ENCODE data around the gene MAEA. TPM values are rescaled to one million over a fixed set of nuclear protein-coding genes. Genes with fewer than 3 reads are reported as not detected.

Gene MAEA
- polyA plus RNA-seq, 3 donors, result 34.3 to 83.5 (median 37.7) TPM

GRCh38 chr4:1310796-1311631 is 21.3 kb downstream of the MAEA start:
- 96% methylated on average over 42 of the region's 49 CpGs for WGBS (ENCODE audit: insufficient coverage)
- peaks cover 0 to 10% (median 0%) of the 10 kb centered on the region in 7 donors for H3K9me3 Mint-ChIP-seq
- TF ChIP-seq, protein P1, sequence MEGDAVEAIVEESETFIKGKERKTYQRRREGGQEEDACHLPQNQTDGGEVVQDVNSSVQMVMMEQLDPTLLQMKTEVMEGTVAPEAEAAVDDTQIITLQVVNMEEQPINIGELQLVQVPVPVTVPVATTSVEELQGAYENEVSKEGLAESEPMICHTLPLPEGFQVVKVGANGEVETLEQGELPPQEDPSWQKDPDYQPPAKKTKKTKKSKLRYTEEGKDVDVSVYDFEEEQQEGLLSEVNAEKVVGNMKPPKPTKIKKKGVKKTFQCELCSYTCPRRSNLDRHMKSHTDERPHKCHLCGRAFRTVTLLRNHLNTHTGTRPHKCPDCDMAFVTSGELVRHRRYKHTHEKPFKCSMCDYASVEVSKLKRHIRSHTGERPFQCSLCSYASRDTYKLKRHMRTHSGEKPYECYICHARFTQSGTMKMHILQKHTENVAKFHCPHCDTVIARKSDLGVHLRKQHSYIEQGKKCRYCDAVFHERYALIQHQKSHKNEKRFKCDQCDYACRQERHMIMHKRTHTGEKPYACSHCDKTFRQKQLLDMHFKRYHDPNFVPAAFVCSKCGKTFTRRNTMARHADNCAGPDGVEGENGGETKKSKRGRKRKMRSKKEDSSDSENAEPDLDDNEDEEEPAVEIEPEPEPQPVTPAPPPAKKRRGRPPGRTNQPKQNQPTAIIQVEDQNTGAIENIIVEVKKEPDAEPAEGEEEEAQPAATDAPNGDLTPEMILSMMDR (IDR thresholded peaks at IDR 0.05), result no peak
- intact Hi-C loops (cut with micrococcal nuclease), result no loop called here
- no peaks in the 10 kb centered on the region for H3K27me3 Mint-ChIP-seq (ENCODE audit: low read depth in 3 of 3)
- Histone ChIP-seq H3K9ac (ENCODE audit: insufficient read depth, low read length, poor library complexity, severe bottlenecking) (no peak overlapping the region), H3K27ac (ENCODE audit: low read depth in 1 of 2, low read length in 2 of 2) (peak overlapping the region in 1 of 2 donors; percentile 26), H3K4me3 (replicated peaks in 1 of 3; ENCODE audit: low read depth in 2 of 3, low read length in 3 of 3) (no peak overlapping the region), H3K79me2 (ENCODE audit: insufficient read depth, low read length) (peaks cover 73% of the 10 kb centered on the region), H3K27me3 (ENCODE audit: control insufficient read depth in 2 of 2, insufficient read depth in 2 of 2, low read length in 2 of 2) (no peaks in the 10 kb centered on the region), H3K4me1 (ENCODE audit: control insufficient read depth in 1 of 2, insufficient read depth in 2 of 2, low read length in 2 of 2) (peaks cover 12 to 19% of the 10 kb centered on the region in 2 donors), H2AFZ (ENCODE audit: insufficient read depth, low read depth, low read length, poor library complexity, severe bottlenecking) (no peak overlapping the region), H3K9me3 (replicated peaks in 1 of 2; ENCODE audit: control insufficient read depth in 1 of 2, insufficient read depth in 1 of 2, low read length in 2 of 2) (no peaks in the 10 kb centered on the region), H3K36me3 (replicated peaks in 1 of 2; ENCODE audit: control insufficient read depth in 1 of 2, insufficient read depth in 2 of 2, low read length in 2 of 2) (peaks cover 34 to 57% of the 10 kb centered on the region in 2 donors), H4K20me1 (ENCODE audit: insufficient read depth, low read length) (peaks cover 90% of the 10 kb centered on the region), H3K4me2 (replicated peaks; ENCODE audit: extremely low read depth, low read length, poor library complexity, severe bottlenecking) (no peak overlapping the region)
- H3K27ac Mint-ChIP-seq, result peak overlapping the region in 2 of 7 donors; percentile 35 to 51
- peaks cover 31% of the 10 kb centered on the region for H3K4me1 Mint-ChIP-seq
- H3K36me3 Mint-ChIP-seq, result peaks cover 49 to 66% of the 10 kb centered on the region in 2 donors
- DNase-seq, result no peak
- H3K4me3 Mint-ChIP-seq, result no peak overlapping the region

DNA sequence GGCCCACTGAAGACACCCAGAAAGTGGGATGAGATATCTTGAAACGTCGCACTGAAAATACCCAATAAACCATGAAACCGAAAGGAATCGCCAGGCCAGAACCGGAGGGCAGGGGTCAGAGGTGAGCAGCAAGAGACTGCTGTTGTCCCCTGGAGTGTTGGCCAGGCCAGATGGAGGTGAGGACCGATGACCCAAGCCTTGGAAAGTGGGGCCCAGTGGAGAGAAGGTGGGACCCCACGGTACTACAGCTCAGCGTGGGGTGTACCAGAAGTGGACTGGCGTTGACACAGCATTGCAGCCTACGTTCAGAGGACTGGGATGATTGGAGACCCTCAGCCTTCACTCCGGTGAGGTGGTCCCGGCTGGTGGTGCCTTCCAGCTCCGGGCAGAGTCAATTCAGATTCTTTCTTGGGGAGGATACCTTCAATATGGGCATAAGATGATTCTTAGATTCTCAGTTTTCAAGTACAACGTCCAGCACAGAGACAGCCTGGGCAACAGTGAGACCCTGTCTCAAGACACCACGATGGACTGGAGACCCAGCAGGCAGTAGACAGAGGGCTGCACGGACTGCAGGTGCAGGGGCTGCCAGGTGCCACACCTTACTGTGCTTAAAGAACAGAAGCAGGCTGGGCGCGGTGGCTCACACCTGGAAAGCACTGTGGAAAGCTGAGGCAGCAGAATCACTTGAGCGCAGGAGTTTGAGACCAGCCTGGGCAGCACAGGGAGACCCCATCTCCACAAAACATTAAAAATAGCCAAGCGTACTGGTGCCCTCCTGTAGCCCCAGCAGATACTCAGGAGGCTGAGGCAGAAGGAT is 23.3 kb downstream of the MAEA start:
- peaks cover 87% of the 10 kb centered on the region for H4K20me1 ChIP-seq (ENCODE audit: insufficient read depth, low read length)
- peaks cover 0 to 10% (median 0%) of the 10 kb centered on the region in 7 donors for H3K9me3 Mint-ChIP-seq

More for the DNA sequence above, 23.3 kb downstream of the MAEA start:
- H3K4me1 Mint-ChIP-seq, result peaks cover 22% of the 10 kb centered on the region
- Histone ChIP-seq H3K79me2 (ENCODE audit: insufficient read depth, low read length) (peaks cover 52% of the 10 kb centered on the region), H2AFZ (ENCODE audit: insufficient read depth, low read depth, low read length, poor library complexity, severe bottlenecking) (no peak overlapping the region), H3K36me3 (replicated peaks in 1 of 2; ENCODE audit: control insufficient read depth in 1 of 2, insufficient read depth in 2 of 2, low read length in 2 of 2) (peaks cover 51 to 69% of the 10 kb centered on the region in 2 donors), H3K27ac (ENCODE audit: low read depth in 1 of 2, low read length in 2 of 2) (peak overlapping the region in 1 of 2 donors; percentile 41), H3K4me2 (replicated peaks; ENCODE audit: extremely low read depth, low read length, poor library complexity, severe bottlenecking) (no peak overlapping the region), H3K4me1 (ENCODE audit: control insufficient read depth in 1 of 2, insufficient read depth in 2 of 2, low read length in 2 of 2) (peaks cover 12 to 18% of the 10 kb centered on the region in 2 donors), H3K27me3 (ENCODE audit: control insufficient read depth in 2 of 2, insufficient read depth in 2 of 2, low read length in 2 of 2) (no peaks in the 10 kb centered on the region), H3K4me3 (replicated peaks in 1 of 3; ENCODE audit: low read depth in 2 of 3, low read length in 3 of 3) (no peak overlapping the region), H3K9me3 (replicated peaks in 1 of 2; ENCODE audit: control insufficient read depth in 1 of 2, insufficient read depth in 1 of 2, low read length in 2 of 2) (no peaks in the 10 kb centered on the region), H3K9ac (ENCODE audit: insufficient read depth, low read length, poor library complexity, severe bottlenecking) (no peak overlapping the region)
- no peaks in the 10 kb centered on the region for H3K27me3 Mint-ChIP-seq (ENCODE audit: low read depth in 3 of 3)
- DNase-seq, result no peak
- intact Hi-C loops (cut with micrococcal nuclease), result no loop called here
- H3K36me3 Mint-ChIP-seq, result peaks cover 60 to 73% of the 10 kb centered on the region in 2 donors
- H3K4me3 Mint-ChIP-seq, result no peak overlapping the region
- WGBS (ENCODE audit: insufficient coverage), result 99% methylated on average over 16 of the region's 20 CpGs
- TF ChIP-seq, protein P1 (IDR thresholded peaks at IDR 0.05), result no peak
- peak overlapping the region in 3 of 7 donors; percentile 3 to 81 (median 63) for H3K27ac Mint-ChIP-seq
